Smooth muscle cell (in vitro differentiated cells): ENCODE measurements around the gene C15orf61. TPM values are rescaled to one million over a fixed set of nuclear protein-coding genes. Genes with fewer than 3 reads are reported as not detected.

Experiments
- DNase-seq: peaks from one replicate; lab custom pipeline; 2025; ENCODE audit not compliant: unreplicated experiment; lab: John Stamatoyannopoulos, UW
- H2AFZ ChIP-seq: fragments of 200-600 bp; sonication (generic); 2 replicates; pipeline ENCODE4 v1.6.0; 2016; ENCODE audit warnings: antibody characterized with exemption, low read depth, mild to moderate bottlenecking
- H3F3A ChIP-seq: fragments of 200-600 bp; sonication (generic); 2 replicates; pipeline ENCODE4 v1.6.0; 2017; ENCODE audit warnings: antibody characterized with exemption, low read depth
- H3K27ac ChIP-seq: fragments of 200-600 bp; sonication (generic); 2 replicates; pipeline ENCODE4 v1.5.1; 2016; ENCODE audit warnings: low read depth, mild to moderate bottlenecking
- H3K27me3 ChIP-seq: fragments of 200-600 bp; sonication (generic); 2 replicates; pipeline ENCODE4 v1.6.1; 2016; ENCODE audit warnings: low read depth, mild to moderate bottlenecking
- H3K36me3 ChIP-seq: fragments of 200-600 bp; sonication (generic); 2 replicates; pipeline ENCODE4 v1.5.1; 2016; ENCODE audit warnings: low read depth
- H3K4me1 ChIP-seq: fragments of 200-600 bp; sonication (generic); 2 replicates; pipeline ENCODE4 v1.5.1; 2016; ENCODE audit warnings: low read depth
- H3K4me2 ChIP-seq: fragments of 200-600 bp; sonication (generic); 2 replicates; pipeline ENCODE4 v1.6.0; 2016; ENCODE audit warnings: mild to moderate bottlenecking
- H3K4me3 ChIP-seq: fragments of 200-600 bp; sonication (generic); 2 replicates; pipeline ENCODE4 v1.5.1; 2016; ENCODE audit warnings: mild to moderate bottlenecking
- H3K79me2 ChIP-seq: fragments of 200-600 bp; sonication (generic); 2 replicates; pipeline ENCODE4 v1.6.0; 2016; ENCODE audit warnings: low read depth, mild to moderate bottlenecking
- H3K9ac ChIP-seq: fragments of 200-600 bp; sonication (generic); 2 replicates; pipeline ENCODE4 v1.6.0; 2016; ENCODE audit warnings: low read depth
- H3K9me3 ChIP-seq: fragments of 200-600 bp; sonication (generic); replicated peaks from 2 replicates; pipeline ENCODE4 v1.5.1; 2016; ENCODE audit warnings: low read depth
- H4K20me1 ChIP-seq: fragments of 200-600 bp; sonication (generic); 2 replicates; pipeline ENCODE4 v1.6.0; 2016; ENCODE audit warnings: low read depth
- CTCF ChIP-seq: fragments of 200-600 bp; sonication (generic); IDR thresholded peaks from 2 replicates; pipeline ENCODE4 v1.5.1; 2017; ENCODE audit warnings: borderline replicate concordance, mild to moderate bottlenecking, antibody characterized with exemption; ENCODE audit not compliant: insufficient read depth, poor library complexity, severe bottlenecking
- WGBS: methylation state at CpG from one replicate; pipeline ENCODE4 v1.1.7; 2016; ENCODE audit warnings: low lambda C conversion rate; 5-methylcytosine and 5-hydroxymethylcytosine counted together
- polyA plus RNA-seq: library from polyadenylated mRNA; unstranded; fragments of >200 nt; fragmentation: Nextera tagmentation; extraction: Ambion mirVana; gene quantifications from 2 replicates; pipeline ENCODE4 v1.2.1, GENCODE V29; 2016
- total RNA-seq: library from RNA; depleted of rRNA; stranded (reverse); fragments of >200 nt; gene quantifications from 2 replicates; pipeline ENCODE4 v1.2.3, GENCODE V29; 2014

Gene C15orf61
- total and polyA plus RNA-seq, 2 experiments from 2014 or later: 5.6 to 8.0 TPM

GRCh38 chr15:67524235-67524634 is 3.3 kb downstream of the C15orf61 start:
- peaks cover 24% of the 10 kb centered on the region for H3K79me2 ChIP-seq

GRCh38 chr15:67528513-67528912 is 7.6 kb downstream of the C15orf61 start:
- Histone ChIP-seq H3K4me2 (no peak overlapping the region), H3K9me3 (no peaks in the 10 kb centered on the region)
- WGBS: 80% methylated on average over 3 of the region's 3 CpGs

More at GRCh38 chr15:67524235-67524634, 3.3 kb downstream of the C15orf61 start:
- peaks cover 21% of the 10 kb centered on the region for H3K4me1 ChIP-seq
- H3K9me3 ChIP-seq: no peaks in the 10 kb centered on the region
- no peak overlapping the region for H2AFZ ChIP-seq
- DNase-seq: no peak
- H4K20me1 ChIP-seq: peaks cover 30% of the 10 kb centered on the region
- TF ChIP-seq CTCF: no peak
- H3F3A ChIP-seq: no peaks in the 10 kb centered on the region
- no peak overlapping the region for H3K9ac ChIP-seq
- H3K36me3 ChIP-seq: no peaks in the 10 kb centered on the region
- H3K4me3 ChIP-seq: no peak overlapping the region
- H3K27me3 ChIP-seq: no peaks in the 10 kb centered on the region
- no peak overlapping the region for H3K4me2 ChIP-seq
- no peak overlapping the region for H3K27ac ChIP-seq

GRCh38 chr15:67531379-67531914 is 10.5 kb downstream of the C15orf61 start:
- no peak overlapping the region for H3K9ac ChIP-seq
- no peaks in the 10 kb centered on the region for H3K27me3 ChIP-seq
- H3K36me3 ChIP-seq: no peaks in the 10 kb centered on the region
- H3K4me1 ChIP-seq: peaks cover 6% of the 10 kb centered on the region
- TF ChIP-seq CTCF: no peak
- H3K4me2 ChIP-seq: no peak overlapping the region
- H3K9me3 ChIP-seq: no peaks in the 10 kb centered on the region
- no peak for DNase-seq
- no peak overlapping the region for H3K27ac ChIP-seq
- no peak overlapping the region for H2AFZ ChIP-seq
- H3K79me2 ChIP-seq: no peaks in the 10 kb centered on the region
- no peak overlapping the region for H3K4me3 ChIP-seq
- 92% methylated on average over 3 of the region's 3 CpGs for WGBS
- peaks cover 7% of the 10 kb centered on the region for H4K20me1 ChIP-seq
- no peaks in the 10 kb centered on the region for H3F3A ChIP-seq

More at GRCh38 chr15:67528513-67528912, 7.6 kb downstream of the C15orf61 start:
- Histone ChIP-seq H3K9ac (no peak overlapping the region), H2AFZ (no peak overlapping the region), H3K4me1 (peaks cover 8% of the 10 kb centered on the region), H3K27ac (no peak overlapping the region), H3K36me3 (no peaks in the 10 kb centered on the region), H3K4me3 (no peak overlapping the region), H3K79me2 (peaks cover 9% of the 10 kb centered on the region), H4K20me1 (peaks cover 24% of the 10 kb centered on the region), H3F3A (no peaks in the 10 kb centered on the region), H3K27me3 (no peaks in the 10 kb centered on the region)
- no peak for DNase-seq
- no peak for TF ChIP-seq CTCF

DNA sequence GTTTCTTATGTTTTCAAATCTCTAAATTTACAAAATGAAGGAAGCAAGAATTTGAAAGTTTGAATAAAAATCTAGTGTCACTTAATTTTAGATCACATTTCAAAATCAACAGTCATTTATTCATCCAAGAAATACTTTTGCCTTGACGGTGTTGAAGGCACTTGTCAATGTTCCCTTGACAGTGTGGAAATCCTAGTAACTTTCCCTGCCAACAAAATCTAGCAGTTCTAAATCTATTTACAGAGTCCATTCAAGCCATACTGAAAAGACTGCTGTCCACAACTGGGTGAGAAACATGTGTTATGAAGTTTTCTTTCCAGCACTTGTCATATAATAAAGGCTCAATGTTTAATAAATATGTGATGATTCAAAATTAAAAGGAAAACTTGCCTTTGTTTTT is 12.9 kb downstream of the C15orf61 start:
- Histone ChIP-seq H3K9ac (no peak overlapping the region), H2AFZ (no peak overlapping the region), H3K4me1 (peaks cover 6% of the 10 kb centered on the region), H3K36me3 (no peaks in the 10 kb centered on the region), H3F3A (no peaks in the 10 kb centered on the region), H3K27me3 (no peaks in the 10 kb centered on the region), H3K27ac (no peak overlapping the region), H3K4me3 (no peak overlapping the region), H3K9me3 (no peaks in the 10 kb centered on the region), H3K79me2 (no peaks in the 10 kb centered on the region), H3K4me2 (no peak overlapping the region), H4K20me1 (no peaks in the 10 kb centered on the region)
- DNase-seq: no peak
- no peak for TF ChIP-seq CTCF
- WGBS: 90% methylated on average over 1 of the region's 1 CpG
